Midbrain (tissue), 1 donor: ENCODE measurements around the gene PPT2.

Experiments used
- DNase-seq: peaks from one replicate; lab custom pipeline; 2025; lab: John Stamatoyannopoulos, UW

The PPT2 gene

DNA sequence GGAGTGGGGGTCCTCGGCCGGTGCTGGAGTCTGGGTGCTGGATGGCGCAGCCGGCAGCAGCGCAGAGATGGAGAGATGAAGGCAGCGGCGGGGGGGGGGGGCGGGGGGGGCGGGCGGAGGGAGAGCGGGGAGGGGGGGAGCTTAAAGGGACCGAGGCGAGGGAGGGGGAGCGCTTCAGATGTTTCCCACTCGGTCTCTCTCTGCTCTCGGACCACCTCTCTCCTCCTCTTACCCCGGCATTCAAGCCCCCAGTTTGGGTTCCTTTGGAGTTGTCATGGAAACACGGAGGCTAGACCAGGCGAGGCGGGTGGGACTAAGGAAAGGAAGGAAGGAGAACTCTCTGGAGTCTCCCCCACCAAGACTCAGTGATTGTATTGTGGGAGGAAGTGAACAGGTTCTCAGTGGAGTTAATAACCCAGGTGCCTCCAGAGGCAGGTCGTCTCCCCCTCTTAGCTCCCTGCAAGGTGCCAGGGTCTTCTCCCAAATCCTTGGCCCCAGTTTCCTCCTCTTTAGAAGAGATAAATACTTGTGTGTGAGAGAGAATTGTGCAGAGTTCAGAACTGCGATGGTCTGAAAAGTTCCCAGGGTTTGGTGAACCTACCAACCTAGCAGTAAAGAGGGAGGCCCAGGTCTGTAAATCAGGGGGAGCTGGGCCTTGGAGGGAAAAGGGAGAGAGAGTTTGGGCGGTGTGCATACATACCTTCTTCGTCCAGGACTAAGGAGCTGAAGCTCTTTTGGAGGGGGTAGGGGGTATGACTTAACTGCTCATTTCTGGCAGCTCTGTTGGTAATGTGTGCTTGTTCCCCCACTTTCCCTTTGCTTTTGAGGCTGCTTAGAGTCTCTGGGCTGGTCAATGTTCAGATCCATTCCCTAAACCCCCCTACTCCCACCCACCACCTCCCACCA is 1.8 kb upstream of the PPT2 start, which contains the start of gene PRRT1:
PRRT1 (minus strand) TSS at position 77 of the 906 bp plus-strand sequence. CDS start 112 bp downstream, outside the sequence.
- DNase-seq, result peak; percentile 37

DNA sequence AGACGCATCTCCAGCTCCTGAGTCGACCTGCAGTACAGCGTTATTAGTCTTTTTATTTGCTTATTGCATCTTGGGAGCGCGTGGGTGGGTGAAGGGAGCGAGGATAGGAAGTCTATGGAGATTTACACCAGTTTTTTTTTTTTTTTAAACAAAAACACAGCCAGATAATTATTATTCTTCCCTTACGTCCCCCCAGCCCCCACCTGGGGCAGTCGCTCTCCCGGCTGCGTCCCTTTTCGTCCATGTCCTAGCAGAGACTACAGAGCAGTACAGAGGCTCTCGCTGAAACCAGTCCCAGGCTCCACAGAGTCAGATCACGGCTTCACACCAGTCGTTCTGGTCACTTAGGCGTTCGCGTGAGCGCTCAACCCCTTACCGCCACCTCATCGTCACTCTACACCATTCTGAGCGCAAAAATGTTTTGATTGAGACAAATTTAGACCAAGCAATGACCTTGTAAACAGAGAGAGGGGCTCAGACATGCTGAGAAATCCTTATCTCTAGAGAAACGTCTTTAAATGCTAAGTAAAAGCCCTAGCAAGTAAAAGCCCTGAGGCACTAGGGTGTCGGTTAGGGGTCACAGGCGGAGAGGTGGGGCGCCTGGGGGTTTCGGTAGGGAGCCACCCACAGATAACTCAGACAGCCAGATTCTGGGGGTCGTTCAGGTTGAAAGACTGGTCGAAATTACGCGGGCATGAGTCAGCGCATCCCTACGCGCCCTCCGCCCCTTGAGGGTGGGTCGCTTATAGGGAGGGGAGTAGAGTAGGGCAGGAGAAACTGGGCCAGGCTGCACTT is 975 bp upstream of the PPT2 start:
- DNase-seq, result no peak

DNA sequence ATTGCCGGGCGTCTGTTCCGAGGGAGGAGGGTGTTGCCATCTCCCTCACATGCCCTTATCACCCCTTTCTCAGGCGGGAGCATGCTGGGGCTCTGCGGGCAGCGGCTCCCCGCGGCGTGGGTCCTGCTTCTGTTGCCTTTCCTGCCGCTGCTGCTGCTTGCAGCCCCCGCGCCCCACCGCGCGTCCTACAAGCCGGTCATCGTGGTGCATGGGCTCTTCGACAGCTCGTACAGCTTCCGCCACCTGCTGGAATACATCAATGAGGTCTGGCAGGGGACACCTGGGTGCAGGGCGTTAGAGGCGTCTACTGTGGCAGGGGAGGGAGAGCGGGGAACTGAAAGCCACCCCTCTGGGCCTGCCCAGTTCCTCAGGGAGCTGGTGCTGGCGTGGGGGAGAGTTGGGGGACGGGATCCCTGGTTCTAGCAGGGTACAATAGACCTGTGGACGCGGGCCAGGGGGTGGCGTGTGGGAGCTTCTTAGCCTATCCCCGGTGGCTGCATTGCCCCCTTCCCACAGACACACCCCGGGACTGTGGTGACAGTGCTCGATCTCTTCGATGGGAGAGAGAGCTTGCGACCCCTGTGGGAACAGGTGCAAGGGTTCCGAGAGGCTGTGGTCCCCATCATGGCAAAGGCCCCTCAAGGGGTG is 697 bp downstream of the PPT2 start:
- DNase-seq, result peak; percentile 49

DNA sequence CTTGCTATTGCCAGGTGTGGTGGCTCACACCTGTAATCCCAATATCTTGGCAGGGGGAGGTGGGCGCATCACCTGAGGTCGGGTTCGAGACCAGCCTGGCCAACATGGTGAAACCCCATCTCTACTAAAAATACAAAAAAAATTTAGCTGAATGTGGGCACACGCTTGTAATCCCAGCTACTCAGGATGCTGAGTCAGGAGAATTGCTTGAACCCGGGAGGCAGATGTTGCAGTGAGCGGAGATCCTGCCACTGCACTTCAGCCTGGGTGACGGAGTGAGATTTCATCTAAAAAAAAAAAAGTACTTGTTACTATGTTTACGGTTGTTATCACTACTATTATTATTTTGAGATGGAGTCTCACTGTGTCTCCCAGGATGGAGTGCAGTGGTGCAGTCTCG is 3.0 kb downstream of the PPT2 start:
- DNase-seq, result no peak

DNA sequence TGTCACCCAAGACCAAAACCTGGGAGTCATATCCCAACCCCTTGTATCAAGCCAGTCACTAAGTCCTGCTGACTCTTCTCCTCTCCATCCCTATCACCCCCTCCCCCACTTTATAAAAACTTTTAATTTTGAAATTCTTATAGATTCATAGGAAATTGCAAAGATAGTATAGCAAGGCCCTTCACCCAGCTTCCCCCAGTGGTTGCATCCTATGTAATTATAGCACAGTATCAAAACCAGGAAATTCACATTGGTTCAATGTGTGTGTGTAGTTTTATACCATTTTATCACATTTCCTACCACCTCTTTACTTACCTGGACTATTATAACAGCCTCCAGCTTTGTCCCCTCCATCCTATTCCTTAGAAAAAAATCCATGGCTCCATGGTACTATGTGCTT is 4.1 kb downstream of the PPT2 start:
- DNase-seq, result no peak

DNA sequence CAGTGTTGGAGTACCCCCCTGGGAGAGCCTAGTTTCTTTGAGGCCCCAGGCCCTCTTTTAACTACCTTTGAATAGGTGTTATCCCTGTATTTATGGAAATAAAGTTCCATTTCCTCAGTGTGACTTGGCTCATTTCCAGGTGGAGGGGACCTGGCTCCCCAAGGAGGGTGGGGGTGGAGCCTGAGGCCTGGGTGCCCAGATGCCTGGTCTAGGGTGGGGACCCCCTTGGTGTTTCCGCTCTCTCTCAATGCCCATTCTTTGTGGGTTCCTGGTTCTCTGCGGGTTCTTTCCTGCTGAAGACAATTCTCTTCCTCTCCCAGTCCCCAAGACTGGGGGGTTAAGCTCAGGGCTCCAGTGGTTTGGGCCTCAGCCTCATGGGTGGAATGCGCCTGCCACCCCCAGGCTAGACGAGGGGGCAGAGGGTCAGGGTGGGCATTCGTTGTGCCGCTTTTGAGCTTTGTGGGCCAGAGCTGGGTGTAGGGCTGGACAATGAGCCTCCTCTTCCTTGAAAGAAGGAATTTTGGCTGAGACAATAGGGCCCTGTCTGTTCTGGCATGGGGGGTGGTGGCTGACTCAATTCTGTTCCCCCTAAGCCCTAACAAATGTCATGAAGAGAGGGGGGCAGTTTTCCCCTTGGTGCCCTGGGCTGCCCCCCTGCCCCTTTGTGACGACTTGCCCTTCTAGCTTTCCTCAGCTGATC is 9.8 kb downstream of the PPT2 start:
- peak; percentile 19 for DNase-seq

DNA sequence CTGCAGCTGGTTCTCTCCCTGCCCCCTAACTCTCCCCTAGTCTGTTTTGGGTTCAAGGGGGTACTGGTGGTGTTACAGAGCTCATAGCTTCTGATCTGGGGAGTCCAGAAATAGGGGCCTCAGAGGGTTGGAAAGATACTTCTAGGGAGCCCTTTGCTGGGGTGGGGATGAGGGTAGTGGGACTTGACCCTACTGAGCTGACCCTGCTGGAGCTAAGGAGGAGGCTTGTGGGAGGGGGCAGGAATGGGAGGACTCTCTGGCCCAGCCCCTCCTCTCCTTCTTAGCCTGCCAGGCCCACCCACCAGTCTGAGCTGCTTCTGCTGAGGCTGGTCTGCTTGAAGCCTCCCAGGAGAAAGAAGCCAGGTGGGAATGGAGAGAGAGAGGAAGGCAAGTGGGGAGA is 10.4 kb downstream of the PPT2 start, which contains the start of gene EGFL8:
EGFL8 (plus strand) TSS at position 301 of the 400 bp plus-strand sequence. CDS start 1,571 bp downstream, outside the sequence.
- DNase-seq, result no peak

DNA sequence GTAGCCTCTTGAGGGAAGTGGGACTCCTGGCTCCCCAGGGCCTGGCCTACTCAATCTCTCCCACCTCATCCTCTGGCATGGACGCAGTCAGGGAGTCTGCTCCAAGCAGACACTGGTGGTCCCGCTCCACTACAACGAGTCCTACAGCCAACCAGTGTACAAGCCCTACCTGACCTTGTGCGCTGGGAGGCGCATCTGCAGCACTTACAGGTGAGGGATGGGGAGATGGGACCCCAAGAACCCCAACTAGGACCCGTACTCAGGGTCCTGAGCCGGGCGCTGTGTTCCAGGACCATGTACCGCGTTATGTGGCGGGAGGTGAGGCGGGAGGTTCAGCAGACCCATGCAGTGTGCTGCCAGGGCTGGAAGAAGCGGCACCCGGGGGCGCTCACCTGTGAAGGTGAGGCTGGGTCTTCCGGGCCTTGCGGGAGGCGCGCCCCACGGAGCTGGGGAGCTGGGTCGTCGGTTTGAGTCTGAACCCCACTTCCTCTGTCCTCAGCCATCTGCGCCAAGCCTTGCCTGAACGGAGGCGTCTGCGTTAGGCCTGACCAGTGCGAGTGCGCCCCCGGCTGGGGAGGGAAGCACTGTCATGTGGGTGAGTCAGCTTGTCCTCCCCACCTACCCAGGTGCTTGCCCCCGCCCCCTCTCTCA is 12.6 kb downstream of the PPT2 start:
- no peak for DNase-seq

DNA sequence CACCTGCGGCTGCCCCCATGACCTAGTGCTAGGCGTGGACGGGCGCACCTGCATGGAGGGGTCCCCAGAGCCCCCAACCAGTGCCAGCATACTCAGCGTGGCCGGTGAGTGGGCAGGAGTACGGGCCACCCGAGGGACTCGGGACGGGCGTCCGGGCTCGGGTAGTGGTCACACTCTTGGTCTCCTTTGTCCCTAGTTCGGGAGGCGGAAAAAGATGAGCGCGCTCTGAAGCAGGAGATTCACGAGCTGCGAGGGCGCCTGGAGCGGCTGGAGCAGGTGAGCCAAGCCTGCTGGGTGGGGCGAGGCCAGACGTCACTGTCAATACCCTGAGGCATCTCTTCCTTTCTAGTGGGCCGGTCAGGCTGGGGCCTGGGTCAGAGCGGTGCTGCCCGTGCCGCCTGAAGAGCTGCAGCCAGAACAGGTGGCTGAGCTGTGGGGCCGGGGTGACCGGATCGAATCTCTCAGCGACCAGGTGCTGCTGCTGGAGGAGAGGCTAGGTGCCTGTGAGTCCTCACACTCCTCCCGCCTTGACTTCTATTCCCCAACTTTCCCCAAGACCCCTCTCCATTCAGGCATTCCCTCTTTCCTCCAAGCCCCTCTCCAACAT is 13.3 kb downstream of the PPT2 start:
- no peak for DNase-seq

DNA sequence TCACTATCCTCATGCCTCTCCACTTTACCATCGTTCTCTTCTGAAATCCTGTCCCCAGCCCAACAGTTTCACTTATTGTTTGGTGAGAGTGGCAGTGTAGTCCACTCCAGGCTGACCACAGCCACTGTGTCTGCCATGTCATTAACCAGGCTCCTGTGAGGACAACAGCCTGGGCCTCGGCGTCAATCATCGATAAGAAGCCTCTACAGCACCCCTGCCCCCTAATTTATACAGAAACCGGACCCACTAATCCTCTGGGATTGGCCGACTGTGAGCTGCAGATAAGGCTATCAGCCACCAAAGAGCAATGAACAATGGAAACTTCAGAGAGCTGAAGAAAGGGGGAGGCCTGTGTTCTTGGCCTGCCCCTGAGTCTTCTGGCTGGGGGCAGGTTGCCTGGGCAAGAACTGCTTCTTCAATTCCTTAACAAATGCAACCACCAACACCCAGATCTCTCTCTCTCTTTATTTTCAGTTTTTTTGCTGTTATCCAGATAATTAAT is 13.9 kb downstream of the PPT2 start:
- DNase-seq, result no peak

DNA sequence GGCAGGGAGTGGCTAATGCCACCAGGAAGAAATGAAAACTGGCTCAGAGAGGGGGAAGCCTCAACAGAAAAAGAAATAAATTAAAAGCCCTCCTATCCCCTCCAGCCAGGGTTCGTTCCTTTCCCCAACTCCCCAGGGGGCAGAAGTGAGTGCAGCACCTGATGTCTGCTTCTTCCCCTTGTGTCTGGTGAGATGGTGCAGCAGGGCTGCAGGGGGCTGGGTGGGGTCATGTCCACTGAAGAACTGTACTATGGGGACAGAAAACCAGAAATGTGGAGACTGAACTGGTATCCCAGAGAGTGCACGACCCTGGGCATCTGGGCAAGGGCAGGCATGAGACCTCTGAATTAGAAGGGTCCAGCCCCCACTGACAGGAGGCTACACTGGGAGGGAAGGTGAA is 14.4 kb downstream of the PPT2 start:
- DNase-seq, result no peak

DNA sequence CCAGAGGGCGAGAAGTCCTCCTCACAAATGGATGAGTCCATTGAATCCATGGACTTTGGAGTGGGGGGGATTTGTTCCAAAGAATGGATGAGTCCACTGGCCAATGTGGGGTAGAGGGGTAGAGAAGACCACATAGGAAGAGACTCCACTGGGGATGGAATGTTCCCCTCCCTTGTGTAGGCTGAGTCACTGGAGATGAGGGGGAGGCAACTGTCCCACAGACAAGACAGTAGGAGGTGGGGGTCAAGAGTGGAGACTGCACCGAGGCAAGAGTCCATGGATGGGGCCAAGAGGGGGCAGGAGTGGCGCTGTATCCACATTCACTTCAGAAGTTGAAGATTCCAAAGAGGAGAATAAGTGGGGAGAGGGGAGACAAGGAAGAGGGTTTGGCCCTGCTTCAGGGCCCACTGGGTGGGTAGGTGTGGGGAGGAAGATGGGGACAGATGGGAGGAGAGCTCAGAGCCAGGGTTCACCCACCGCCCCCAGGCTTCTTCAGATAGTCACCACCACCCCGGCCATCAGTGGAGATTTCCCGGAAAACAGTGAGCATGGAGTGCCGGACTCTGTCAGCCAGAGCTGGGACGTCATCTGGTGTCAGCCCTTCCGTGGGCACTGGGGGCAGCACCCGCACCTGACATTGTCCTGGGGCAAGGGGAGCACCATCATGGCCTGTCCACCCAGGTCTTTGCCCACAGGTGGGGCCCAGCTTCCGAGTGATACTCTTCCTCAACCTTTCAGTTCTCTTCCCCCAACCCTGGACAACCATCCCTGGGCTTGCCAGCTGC is 15.1 kb downstream of the PPT2 start:
- DNase-seq, result no peak

DNA sequence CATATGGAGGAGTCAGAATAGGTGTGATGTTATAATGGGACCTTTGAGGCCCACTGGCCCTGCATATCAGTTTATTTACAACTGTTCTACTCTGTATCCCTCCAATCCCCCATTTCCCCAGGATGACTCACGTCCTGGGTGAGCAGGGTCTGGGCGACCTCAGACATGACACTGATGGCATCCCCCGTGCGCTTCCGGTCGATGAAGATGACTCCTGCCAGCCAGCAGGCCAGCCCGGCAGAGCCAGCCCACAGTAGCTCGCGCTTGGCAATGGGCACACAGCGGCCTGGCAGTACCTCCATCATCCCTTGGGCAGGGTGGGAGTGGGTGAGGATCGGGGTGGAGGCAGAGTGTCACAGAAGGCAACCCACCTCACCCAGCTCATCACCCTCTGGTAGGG is 16.4 kb downstream of the PPT2 start:
- DNase-seq, result no peak

DNA sequence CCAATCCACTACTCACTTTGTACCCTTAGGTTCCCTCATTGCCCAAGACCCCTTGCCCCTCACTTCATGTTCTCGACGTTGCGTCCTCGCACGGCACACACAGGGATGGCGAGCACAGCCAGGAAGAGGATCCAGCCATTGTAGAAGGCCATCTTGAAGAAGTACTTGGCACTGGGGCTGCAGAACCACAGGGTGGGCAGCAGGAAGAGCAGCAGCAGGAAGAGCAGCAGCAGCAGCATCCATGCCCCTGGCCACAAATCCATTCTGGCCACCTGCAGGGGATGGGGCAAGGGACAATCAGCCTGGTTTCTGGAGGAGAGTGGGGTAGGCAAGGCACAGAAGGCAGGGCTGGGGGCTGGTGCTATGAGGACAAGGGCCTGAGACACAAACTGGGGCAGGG is 17.3 kb downstream of the PPT2 start:
- no peak for DNase-seq

DNA sequence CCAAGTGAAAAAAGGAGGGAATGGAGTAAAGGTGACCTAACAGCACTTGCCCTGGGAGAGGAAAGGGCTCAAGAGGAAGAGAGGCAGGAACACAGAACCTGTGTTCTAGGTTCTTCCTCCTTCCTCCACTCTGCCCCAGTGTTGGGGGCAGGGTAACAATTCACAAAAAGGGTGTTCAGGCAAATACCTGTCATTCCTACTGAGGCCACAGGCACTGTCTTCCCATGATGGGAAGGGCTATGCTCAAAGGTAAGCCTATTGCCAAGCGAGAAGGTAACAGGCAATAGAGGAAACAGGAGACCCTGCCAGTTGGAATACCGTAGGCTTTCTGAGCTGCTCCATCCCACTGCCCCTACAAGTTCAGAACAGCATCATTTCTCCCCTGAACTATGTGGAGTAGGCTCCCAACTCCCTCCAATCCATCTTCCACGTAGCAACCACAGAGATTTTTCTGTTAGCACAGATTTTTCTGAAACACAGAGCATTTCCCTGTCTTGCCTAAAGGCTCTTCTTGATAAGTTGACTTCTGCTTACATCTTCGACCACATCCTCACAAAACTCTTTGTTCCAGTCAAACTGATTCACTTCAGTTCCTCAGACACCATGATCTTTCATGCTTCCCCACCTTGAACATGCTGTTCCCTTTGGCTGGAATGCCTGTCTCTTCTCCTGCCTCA is 19.2 kb downstream of the PPT2 start:
- DNase-seq, result no peak

DNA sequence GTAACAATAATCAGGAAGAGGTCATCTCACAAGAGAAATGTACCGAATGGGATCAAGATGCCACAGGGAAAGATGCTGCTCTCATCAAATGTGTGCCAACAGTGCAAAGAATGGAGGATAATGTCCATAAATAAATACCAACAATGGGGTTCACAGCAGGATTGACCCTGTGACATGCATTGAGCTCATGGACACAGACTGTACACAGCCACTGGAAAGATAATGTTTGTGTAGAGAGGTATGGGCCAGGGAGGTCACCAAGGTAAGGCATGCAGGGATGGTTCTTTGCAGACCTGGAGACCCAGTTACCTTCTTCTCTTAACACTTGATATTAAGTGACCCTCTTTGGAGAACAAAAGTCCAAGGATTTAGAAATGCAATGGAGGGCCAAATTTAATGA is 20.5 kb downstream of the PPT2 start:
- DNase-seq, result no peak

DNA sequence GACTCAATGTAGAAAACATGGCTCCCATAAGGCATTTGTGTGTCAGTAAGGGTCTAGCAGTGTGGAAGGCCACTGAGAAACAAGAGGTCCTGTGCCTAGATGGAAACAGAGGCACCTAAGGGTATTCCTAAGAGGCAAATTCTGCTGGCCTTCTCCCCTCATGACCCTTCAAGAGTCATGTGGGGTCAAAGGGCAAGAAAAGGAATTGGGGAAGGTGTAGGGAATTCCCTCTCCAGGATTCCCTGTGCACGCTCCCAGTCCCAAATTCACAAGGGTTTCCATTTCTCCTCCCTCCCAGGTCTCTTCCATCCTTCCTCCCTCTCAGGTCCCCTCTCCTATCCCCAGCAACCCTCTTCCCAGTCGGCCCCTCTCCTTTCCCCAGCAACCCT is 21.4 kb downstream of the PPT2 start:
- DNase-seq, result no peak

DNA sequence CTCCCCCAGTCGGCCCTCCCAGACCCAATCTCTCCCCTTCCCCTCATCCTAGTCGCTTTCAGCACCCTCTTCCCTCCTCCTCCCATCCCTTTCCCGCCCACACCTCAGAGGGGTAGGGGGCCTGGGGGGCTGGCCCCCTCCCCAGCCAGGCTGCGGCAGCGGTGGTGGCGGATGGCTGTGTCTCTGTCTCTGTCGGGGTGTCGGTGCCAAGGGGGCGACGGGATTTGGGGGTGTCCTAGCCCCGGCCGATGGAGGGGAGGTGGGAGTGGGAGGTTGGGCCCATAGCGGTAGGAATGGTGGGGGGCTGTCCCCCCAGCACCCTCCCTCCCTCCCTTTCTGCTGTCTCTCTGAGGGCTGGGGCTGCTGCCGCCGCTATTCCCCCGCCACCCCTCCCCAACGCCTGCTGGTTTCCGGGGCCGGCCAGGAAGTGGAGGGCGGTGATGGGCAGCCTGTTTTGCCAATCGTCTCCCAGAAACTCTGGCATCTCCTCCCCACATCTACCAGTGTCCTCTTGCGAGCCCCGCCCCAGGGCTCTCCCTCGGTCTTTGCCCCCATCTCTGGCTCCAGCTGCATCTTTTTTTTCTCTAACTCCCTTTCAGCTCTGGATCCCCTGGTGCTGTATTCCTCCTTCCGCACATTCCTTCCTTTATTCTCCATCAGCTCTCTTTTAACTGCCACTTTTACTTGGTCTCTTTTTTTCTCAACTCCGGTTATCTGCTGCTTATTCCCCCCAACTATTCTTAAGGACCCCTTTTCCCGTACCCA is 22.0 kb downstream of the PPT2 start, which contains the start of gene AGPAT1:
AGPAT1 (minus strand) TSS at position 374 of the 765 bp plus-strand sequence. CDS start 4,588 bp downstream, outside the sequence.
- DNase-seq, result peak; percentile 97
